ENCODE results near the gene COX14.
"Not testable (repeated sequence)": the region's sequence is repeated elsewhere in the genome, so short reads cannot be mapped to it uniquely, and the experiment has no call there.

DNA sequence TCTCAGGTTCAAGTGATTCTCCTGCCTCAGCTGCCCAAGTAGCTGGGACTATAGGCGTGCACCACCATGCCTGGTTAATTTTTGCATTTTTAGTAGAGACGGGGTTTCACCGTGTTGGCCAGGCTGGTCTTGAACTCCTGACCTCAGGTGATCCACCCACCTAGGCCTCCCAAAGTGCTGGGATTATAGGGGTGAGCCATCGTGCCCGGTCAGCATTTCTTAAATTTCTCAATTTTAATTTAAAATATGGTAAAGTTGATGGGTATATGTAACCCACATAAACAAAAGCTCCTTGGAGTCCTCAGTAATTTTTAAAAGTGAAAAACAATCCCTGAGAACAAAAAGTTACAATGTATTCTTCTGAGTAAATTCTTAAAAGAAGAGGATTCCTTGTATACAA, 42.9 kb downstream of the COX14 start:
- TF ChIP-seq, protein P1, sequence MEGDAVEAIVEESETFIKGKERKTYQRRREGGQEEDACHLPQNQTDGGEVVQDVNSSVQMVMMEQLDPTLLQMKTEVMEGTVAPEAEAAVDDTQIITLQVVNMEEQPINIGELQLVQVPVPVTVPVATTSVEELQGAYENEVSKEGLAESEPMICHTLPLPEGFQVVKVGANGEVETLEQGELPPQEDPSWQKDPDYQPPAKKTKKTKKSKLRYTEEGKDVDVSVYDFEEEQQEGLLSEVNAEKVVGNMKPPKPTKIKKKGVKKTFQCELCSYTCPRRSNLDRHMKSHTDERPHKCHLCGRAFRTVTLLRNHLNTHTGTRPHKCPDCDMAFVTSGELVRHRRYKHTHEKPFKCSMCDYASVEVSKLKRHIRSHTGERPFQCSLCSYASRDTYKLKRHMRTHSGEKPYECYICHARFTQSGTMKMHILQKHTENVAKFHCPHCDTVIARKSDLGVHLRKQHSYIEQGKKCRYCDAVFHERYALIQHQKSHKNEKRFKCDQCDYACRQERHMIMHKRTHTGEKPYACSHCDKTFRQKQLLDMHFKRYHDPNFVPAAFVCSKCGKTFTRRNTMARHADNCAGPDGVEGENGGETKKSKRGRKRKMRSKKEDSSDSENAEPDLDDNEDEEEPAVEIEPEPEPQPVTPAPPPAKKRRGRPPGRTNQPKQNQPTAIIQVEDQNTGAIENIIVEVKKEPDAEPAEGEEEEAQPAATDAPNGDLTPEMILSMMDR (IDR thresholded peaks at IDR 0.05 in 8 of 11, conservative IDR thresholded peaks at IDR 0.05 in 3 of 11) = not testable (repeated sequence)
- not testable (repeated sequence) for TF ChIP-seq POLR2AphosphoS5 (IDR thresholded peaks at IDR 0.05)
